Tibial nerve (tissue), 3 donors: ENCODE measurements around the gene ADAMTS18.

Experiments
- POLR2A ChIP-seq, 2 donors: fragments of 450-650 bp; IDR thresholded peaks; one replicate each; pipeline ENCODE4 v1.6.1; 2017; ENCODE audit warnings: antibody characterized with exemption in 2 of 2, mild to moderate bottlenecking in 2 of 2, moderate library complexity in 2 of 2
- TF ChIP-seq, protein P1 (sequence below), 5 experiments: fragments of 200-600 bp in 3 of 5; fragments of 450-650 bp in 2 of 5; sonication (generic) in 3 of 5; IDR thresholded peaks; one replicate each; pipeline ENCODE4 v1.5.1; 2016 to 2019; ENCODE audit warnings: antibody characterized with exemption in 5 of 5, mild to moderate bottlenecking in 3 of 5, moderate library complexity in 2 of 5

DNA sequence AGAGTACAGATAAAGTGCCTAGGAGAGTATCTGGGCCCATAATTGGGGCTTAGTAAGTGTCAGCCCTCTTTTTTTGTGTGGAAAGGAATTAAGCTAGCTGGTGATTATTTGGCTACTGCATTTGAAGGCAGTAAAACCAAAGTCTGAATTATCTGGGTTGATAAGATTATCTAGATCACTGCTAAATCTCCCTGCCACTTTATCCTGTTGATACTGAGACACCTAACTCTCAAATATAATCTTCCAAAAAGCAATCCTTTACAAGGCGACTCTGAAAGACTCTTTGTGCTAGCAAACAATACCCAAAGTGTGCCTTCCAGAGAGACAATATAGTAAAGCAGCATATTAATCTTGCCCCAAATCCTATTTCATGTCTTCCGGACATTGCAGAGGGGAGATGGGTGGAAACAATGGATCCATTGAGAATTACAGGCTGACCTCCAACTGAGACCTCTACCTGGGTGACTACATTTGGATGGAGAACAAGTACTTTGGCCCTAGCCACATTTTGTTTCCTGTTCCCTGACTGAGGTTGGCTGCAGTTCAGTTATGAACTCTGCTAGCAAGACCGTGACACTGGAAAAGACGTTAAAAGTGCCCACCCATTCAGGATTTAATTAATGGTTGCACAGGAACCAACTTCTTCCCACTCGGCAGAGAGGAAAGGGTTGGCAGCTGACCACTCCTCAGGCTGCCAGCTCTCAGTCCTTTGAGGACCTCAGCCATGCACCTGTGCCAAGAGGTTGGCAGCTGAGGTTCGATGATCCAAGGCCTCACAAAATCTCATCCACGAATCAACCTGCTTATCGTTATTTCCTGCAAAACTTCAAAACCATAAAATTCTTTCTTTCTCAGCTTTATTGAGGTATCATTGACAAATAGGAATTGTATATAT lies 163.1 kb downstream of the ADAMTS18 start:
- no peak for TF ChIP-seq POLR2A (IDR thresholded peaks at IDR 0.05)
- TF ChIP-seq, protein P1, sequence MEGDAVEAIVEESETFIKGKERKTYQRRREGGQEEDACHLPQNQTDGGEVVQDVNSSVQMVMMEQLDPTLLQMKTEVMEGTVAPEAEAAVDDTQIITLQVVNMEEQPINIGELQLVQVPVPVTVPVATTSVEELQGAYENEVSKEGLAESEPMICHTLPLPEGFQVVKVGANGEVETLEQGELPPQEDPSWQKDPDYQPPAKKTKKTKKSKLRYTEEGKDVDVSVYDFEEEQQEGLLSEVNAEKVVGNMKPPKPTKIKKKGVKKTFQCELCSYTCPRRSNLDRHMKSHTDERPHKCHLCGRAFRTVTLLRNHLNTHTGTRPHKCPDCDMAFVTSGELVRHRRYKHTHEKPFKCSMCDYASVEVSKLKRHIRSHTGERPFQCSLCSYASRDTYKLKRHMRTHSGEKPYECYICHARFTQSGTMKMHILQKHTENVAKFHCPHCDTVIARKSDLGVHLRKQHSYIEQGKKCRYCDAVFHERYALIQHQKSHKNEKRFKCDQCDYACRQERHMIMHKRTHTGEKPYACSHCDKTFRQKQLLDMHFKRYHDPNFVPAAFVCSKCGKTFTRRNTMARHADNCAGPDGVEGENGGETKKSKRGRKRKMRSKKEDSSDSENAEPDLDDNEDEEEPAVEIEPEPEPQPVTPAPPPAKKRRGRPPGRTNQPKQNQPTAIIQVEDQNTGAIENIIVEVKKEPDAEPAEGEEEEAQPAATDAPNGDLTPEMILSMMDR (IDR thresholded peaks at IDR 0.05), result no peak
